GM20000 (cell line): ENCODE measurements around the gene PXMP4.

Experiments
- DNase-seq: peaks from one replicate; pipeline ENCODE4 v3.0.0; 2012; ENCODE audit warnings: low spot score
- TF ChIP-seq, protein P1 (sequence below): IDR thresholded peaks from 2 replicates; pipeline ENCODE4 v1.5.1; 2012; ENCODE audit warnings: mild to moderate bottlenecking, control low read depth; ENCODE audit errors: extremely low read depth, missing control alignments

Gene PXMP4

DNA sequence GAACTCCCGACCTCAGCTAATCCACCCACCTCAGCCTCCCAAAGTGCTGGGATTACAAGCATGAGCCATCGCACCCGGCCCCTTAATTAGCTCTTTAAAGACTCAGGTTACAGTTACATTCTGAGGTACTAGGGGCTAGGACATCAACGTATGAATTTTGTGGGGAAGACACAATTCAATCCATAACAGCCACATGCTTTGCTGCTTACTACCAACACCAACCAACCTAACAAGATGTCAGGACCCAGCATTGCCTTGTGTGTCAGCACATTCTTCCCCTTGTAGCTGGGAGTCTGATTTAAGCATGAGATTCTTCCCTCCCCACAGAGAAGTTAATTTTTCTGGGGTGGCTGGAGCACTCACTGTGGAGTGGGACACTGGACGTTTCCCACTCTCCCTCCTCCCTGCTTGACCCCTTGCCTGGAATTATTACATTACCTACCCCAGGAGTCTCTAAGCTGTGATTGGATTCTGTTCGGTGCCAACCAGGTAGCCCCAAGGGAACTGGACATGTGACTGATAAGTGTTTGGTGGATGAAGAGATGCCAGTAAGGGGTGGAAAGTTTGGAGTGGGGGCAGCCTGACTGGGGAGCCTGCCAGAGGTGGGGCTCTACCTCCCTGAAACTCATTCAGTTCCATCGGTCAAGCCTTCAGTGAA is 5.6 kb upstream of the PXMP4 start:
- TF ChIP-seq, protein P1, sequence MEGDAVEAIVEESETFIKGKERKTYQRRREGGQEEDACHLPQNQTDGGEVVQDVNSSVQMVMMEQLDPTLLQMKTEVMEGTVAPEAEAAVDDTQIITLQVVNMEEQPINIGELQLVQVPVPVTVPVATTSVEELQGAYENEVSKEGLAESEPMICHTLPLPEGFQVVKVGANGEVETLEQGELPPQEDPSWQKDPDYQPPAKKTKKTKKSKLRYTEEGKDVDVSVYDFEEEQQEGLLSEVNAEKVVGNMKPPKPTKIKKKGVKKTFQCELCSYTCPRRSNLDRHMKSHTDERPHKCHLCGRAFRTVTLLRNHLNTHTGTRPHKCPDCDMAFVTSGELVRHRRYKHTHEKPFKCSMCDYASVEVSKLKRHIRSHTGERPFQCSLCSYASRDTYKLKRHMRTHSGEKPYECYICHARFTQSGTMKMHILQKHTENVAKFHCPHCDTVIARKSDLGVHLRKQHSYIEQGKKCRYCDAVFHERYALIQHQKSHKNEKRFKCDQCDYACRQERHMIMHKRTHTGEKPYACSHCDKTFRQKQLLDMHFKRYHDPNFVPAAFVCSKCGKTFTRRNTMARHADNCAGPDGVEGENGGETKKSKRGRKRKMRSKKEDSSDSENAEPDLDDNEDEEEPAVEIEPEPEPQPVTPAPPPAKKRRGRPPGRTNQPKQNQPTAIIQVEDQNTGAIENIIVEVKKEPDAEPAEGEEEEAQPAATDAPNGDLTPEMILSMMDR: no peak
- no peak for DNase-seq

GRCh38 chr20:33724439-33725094 is 4.5 kb upstream of the PXMP4 start:
- DNase-seq: no peak
- TF ChIP-seq, protein P1: no peak

DNA sequence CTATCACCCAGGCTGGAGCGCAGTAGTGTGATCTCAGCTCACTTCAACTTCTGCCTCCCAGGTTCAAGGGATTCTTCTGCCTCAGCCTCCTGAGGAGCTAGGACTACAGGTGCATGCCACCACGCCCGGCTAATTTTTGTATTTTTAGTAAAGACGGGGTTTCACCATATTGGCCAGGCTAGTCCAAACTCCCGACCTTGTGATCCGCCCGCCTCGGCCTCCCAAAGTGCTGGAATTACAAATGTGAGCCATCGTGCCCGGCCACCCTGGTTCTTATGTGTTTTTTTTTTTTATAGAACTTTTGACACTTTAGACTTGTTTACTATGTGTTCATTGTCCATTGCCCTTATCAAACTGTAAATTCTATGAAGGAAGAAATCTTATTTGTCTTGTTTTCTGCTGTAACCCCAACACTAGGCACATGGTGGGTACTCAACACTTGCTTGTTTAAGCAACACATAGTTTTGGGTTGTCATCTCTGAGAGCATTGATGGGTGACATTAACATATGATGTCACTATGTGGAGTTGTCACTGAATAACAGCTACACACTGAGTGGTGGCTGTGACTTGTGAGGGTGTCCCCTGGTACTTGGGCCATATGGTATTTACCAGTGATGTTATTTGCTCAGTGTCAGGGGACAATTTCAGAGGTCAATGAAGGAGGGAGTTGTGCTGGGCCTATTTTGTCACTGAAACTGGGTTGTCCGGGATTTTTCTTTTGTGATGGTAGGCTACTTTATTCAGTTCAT is 1.5 kb upstream of the PXMP4 start:
- no peak for DNase-seq
- TF ChIP-seq, protein P1: no peak

DNA sequence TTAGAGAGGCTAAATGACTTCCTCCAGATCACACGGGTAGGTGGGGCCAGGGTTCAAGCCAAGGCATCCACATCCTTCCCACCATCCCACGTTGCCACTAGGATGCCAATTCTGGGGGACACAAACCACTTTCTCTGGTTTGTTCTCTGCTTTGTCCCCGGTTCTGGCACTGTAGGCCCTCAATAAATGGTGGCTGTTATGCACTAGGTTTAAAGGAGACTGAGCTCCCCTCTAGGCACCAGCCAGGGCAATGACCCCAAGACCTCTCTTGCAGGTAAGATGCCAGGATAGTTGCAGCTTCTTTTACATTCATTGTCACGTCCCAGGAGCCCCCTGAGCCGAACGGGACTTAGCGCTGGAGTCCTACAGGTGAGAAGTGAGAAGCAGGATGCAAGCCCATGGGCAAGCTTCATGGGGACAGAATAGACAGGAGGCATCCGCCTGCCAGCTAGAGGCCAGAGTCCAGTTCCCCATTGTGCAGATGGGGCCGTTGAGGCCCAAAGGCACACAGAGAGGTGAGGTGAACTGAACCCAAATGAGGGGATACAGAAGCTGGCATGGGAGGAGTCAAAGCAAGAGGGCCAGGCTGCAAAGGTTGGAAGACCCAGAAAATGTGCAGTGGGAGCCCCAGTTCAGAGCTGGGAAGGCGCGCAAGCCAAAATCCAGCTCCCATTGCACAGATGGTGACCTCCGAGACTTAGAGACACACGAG is 677 bp downstream of the PXMP4 start:
- TF ChIP-seq, protein P1: no peak
- DNase-seq: no peak

DNA sequence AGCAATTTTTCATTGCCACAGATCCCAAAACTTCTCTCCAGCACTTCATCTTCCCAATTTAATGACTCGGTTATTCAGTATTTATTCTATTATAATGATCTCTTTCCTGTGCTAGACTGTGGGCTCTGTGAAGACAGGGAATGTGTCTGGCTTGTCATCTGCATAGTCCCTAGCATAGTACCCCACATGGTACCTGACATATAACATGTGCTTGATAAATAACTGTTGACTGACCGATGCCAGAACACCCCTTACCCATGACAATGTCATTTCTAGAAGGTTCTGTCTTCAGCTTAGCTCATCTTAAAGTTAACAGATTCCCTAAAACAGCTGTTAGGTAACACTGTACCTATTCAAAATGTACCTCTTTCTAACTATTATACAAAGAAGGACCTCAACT is 3.6 kb downstream of the PXMP4 start:
- no peak for DNase-seq
- TF ChIP-seq, protein P1: no peak

DNA sequence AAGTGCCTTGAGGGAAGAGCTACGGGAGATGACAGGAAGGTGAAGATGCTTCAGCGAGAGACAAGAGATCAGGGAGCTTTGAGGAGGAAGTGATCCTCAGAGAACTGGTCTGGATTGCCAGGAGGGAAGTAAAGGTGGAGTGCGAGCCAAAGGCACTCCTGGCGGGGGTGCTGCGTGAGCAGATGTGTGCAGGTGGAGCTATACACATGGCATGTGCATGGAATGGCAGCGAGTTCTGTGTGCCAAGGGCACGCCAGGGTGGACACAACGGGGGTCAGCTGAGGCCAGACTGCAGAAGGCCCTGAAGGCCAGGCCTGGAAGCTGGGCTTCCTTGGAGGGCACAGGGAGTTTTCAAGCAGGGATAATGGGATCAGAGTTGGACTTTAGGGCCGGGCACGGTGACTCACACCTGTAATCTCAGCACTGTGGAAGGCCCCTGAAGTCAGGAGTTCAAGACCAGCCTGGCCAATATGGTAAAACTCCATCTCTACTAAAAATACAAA is 6.2 kb downstream of the PXMP4 start:
- TF ChIP-seq, protein P1: no peak
- DNase-seq: no peak
